ENCODE measurements around the gene GABRB3.

GABRB3 gene

GRCh38 chr15:26739791-26740190 is 33.1 kb downstream of the GABRB3 start:
- H3K27me3 ChIP-seq (ENCODE audit: control insufficient read depth, low read length), result no peaks in the 10 kb centered on the region
- no peak overlapping the region for H3K4me3 ChIP-seq (ENCODE audit: low read length)
- TF ChIP-seq EZH2phosphoT487 (IDR thresholded peaks at IDR 0.05; ENCODE audit: borderline replicate concordance, low read length) (no peak), CTCF (IDR thresholded peaks at IDR 0.05; ENCODE audit: low read depth, low read length, poor library complexity, severe bottlenecking) (no peak)
- H3K27ac ChIP-seq (ENCODE audit: low read depth, low read length), result no peak overlapping the region
- no peaks in the 10 kb centered on the region for H3K4me1 ChIP-seq (ENCODE audit: control insufficient read depth, low read length)
- no peaks in the 10 kb centered on the region for H3F3A ChIP-seq (ENCODE audit: control insufficient read depth, insufficient read depth)
- no peaks in the 10 kb centered on the region for H3K79me2 ChIP-seq (ENCODE audit: control insufficient read depth, low read length)
- no peak overlapping the region for H3K4me2 ChIP-seq (ENCODE audit: low read length)
- H4K20me1 ChIP-seq (ENCODE audit: control insufficient read depth, insufficient read depth, low read depth, low read length), result no peaks in the 10 kb centered on the region
- H3K36me3 ChIP-seq (ENCODE audit: control insufficient read depth, low read length), result no peaks in the 10 kb centered on the region
- peaks cover 20% of the 10 kb centered on the region for H3K9me3 ChIP-seq (ENCODE audit: control insufficient read depth, insufficient read depth, low read length)
- H3K9me2 ChIP-seq (replicated peaks; ENCODE audit: control insufficient read depth, low read length), result no peaks in the 10 kb centered on the region

- H3K4me1 ChIP-seq (ENCODE audit: control insufficient read depth, low read length), result no peaks in the 10 kb centered on the region
- H3K36me3 ChIP-seq (ENCODE audit: control insufficient read depth, low read length), result no peaks in the 10 kb centered on the region
- H3K9me2 ChIP-seq (replicated peaks; ENCODE audit: control insufficient read depth, low read length), result no peaks in the 10 kb centered on the region
- H3K9me3 ChIP-seq (ENCODE audit: control insufficient read depth, insufficient read depth, low read length), result peaks cover 23% of the 10 kb centered on the region
- H3K27me3 ChIP-seq (ENCODE audit: control insufficient read depth, low read length), result no peaks in the 10 kb centered on the region
- TF ChIP-seq CTCF (IDR thresholded peaks at IDR 0.05; ENCODE audit: low read depth, low read length, poor library complexity, severe bottlenecking) (no peak), EZH2phosphoT487 (IDR thresholded peaks at IDR 0.05; ENCODE audit: borderline replicate concordance, low read length) (no peak)
- no peaks in the 10 kb centered on the region for H3K79me2 ChIP-seq (ENCODE audit: control insufficient read depth, low read length)
- H3K4me3 ChIP-seq (ENCODE audit: low read length), result no peak overlapping the region
- H3F3A ChIP-seq (ENCODE audit: control insufficient read depth, insufficient read depth), result no peaks in the 10 kb centered on the region
- H3K4me2 ChIP-seq (ENCODE audit: low read length), result no peak overlapping the region
- no peak overlapping the region for H3K27ac ChIP-seq (ENCODE audit: low read depth, low read length)
- no peaks in the 10 kb centered on the region for H4K20me1 ChIP-seq (ENCODE audit: control insufficient read depth, insufficient read depth, low read depth, low read length)
Observed at GRCh38 chr15:26738996-26739395, 33.9 kb downstream of the GABRB3 start.

GRCh38 chr15:26736502-26737248 is 36.2 kb downstream of the GABRB3 start:
- Histone ChIP-seq H3K27ac (ENCODE audit: low read depth, low read length) (no peak overlapping the region), H3K79me2 (ENCODE audit: control insufficient read depth, low read length) (no peaks in the 10 kb centered on the region)

GRCh38 chr15:26731965-26732364 is 40.9 kb downstream of the GABRB3 start:
- no peak overlapping the region for H3K27ac ChIP-seq (ENCODE audit: low read depth, low read length)
- TF ChIP-seq CTCF (IDR thresholded peaks at IDR 0.05; ENCODE audit: low read depth, low read length, poor library complexity, severe bottlenecking) (no peak), EZH2phosphoT487 (IDR thresholded peaks at IDR 0.05; ENCODE audit: borderline replicate concordance, low read length) (no peak)
- no peaks in the 10 kb centered on the region for H3K4me1 ChIP-seq (ENCODE audit: control insufficient read depth, low read length)
- no peaks in the 10 kb centered on the region for H4K20me1 ChIP-seq (ENCODE audit: control insufficient read depth, insufficient read depth, low read depth, low read length)
- no peaks in the 10 kb centered on the region for H3K27me3 ChIP-seq (ENCODE audit: control insufficient read depth, low read length)
- no peaks in the 10 kb centered on the region for H3K36me3 ChIP-seq (ENCODE audit: control insufficient read depth, low read length)
- no peak overlapping the region for H3K4me3 ChIP-seq (ENCODE audit: low read length)
- no peak overlapping the region for H3K4me2 ChIP-seq (ENCODE audit: low read length)
- H3F3A ChIP-seq (ENCODE audit: control insufficient read depth, insufficient read depth), result no peaks in the 10 kb centered on the region
- H3K79me2 ChIP-seq (ENCODE audit: control insufficient read depth, low read length), result no peaks in the 10 kb centered on the region
- peaks cover 36% of the 10 kb centered on the region; the same call in 1 of the 2 replicates for H3K9me3 ChIP-seq (ENCODE audit: control insufficient read depth, insufficient read depth, low read length)
- H3K9me2 ChIP-seq (replicated peaks; ENCODE audit: control insufficient read depth, low read length), result no peaks in the 10 kb centered on the region

More at GRCh38 chr15:26736502-26737248, 36.2 kb downstream of the GABRB3 start:
- no peaks in the 10 kb centered on the region for H3F3A ChIP-seq (ENCODE audit: control insufficient read depth, insufficient read depth)
- H3K27me3 ChIP-seq (ENCODE audit: control insufficient read depth, low read length), result no peaks in the 10 kb centered on the region
- no peak overlapping the region for H3K4me3 ChIP-seq (ENCODE audit: low read length)
- TF ChIP-seq EZH2phosphoT487 (IDR thresholded peaks at IDR 0.05; ENCODE audit: borderline replicate concordance, low read length), result no peak
- no peaks in the 10 kb centered on the region for H3K36me3 ChIP-seq (ENCODE audit: control insufficient read depth, low read length)
- H3K4me1 ChIP-seq (ENCODE audit: control insufficient read depth, low read length), result no peaks in the 10 kb centered on the region
- no peak overlapping the region for H3K4me2 ChIP-seq (ENCODE audit: low read length)
- H3K9me3 ChIP-seq (ENCODE audit: control insufficient read depth, insufficient read depth, low read length), result peaks cover 31% of the 10 kb centered on the region; the same call in 1 of the 2 replicates
- H3K9me2 ChIP-seq (replicated peaks; ENCODE audit: control insufficient read depth, low read length), result no peaks in the 10 kb centered on the region
- no peaks in the 10 kb centered on the region for H4K20me1 ChIP-seq (ENCODE audit: control insufficient read depth, insufficient read depth, low read depth, low read length)

Measured in DOHH2 (cell line).